Measurements from ENCODE around the gene KLF15. TPM values are rescaled to one million over a fixed set of nuclear protein-coding genes. Genes with fewer than 3 reads are reported as not detected.

Gene KLF15
- total RNA-seq, 1 donor from 2014 or later, result 1.1 TPM

DNA sequence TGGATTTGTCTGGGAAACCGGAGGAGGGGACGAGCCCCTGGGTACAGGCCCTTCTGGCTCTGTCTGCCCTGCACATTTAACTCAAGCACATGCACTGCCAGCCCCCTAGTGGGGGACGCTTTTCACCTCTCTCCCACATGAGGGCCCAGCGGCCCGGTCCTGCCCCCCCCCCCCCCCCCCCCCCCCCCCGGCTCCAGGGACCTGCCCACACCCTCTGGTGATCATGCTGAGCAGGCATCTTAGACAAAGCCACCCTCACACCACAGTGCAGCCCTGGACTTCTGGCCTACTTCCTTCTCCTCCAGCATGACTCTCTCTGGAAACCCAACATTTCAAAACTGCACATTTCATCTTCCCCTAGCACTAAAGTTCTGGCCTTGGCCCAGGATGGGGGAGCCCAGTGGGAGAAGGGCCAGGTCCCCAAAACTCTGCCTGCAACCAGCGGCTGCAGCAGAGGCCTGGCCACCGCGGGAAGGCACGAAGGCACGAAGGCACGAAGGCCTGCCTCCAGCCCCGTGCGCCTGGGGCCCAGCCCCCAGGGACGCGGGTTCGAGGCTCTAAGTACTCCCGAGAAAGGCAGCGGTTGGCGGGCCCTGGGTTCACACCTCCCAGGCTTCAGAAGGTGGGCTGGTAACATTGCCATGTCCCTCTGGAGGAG lies 14.1 kb downstream of the KLF15 start:
- H3K27me3 Mint-ChIP-seq (ENCODE audit: low read depth), result peaks cover 4% of the 10 kb centered on the region
- H3K9me3 Mint-ChIP-seq, result no peaks in the 10 kb centered on the region
- H3K4me3 Mint-ChIP-seq, result no peak overlapping the region

DNA sequence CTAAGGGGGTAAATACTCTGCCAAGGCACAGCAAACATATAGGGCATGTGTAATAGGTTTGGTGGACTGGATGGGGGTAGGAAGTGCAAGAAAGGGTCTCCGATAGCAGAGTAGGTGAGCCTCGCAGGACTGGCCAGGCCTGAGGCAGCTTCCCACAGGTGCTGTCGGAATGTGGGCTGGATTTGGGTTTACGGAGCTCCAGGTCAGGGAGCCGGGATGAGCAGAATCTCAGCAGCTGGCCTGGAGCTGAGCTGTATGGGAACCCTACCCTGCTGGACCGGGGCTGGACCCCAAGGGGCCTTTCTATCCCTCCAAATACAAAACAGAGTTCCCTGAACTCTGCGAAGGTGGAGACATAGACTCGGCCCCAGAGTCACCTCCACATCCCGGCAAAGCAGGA lies 15.0 kb downstream of the KLF15 start:
- Mint-ChIP-seq H3K9me3 (no peaks in the 10 kb centered on the region), H3K27ac (no peak overlapping the region), H3K4me1 (no peaks in the 10 kb centered on the region), H3K36me3 (no peaks in the 10 kb centered on the region), H3K4me3 (no peak overlapping the region), H3K27me3 (ENCODE audit: low read depth) (peaks cover 4% of the 10 kb centered on the region)
- TF ChIP-seq, protein P1, sequence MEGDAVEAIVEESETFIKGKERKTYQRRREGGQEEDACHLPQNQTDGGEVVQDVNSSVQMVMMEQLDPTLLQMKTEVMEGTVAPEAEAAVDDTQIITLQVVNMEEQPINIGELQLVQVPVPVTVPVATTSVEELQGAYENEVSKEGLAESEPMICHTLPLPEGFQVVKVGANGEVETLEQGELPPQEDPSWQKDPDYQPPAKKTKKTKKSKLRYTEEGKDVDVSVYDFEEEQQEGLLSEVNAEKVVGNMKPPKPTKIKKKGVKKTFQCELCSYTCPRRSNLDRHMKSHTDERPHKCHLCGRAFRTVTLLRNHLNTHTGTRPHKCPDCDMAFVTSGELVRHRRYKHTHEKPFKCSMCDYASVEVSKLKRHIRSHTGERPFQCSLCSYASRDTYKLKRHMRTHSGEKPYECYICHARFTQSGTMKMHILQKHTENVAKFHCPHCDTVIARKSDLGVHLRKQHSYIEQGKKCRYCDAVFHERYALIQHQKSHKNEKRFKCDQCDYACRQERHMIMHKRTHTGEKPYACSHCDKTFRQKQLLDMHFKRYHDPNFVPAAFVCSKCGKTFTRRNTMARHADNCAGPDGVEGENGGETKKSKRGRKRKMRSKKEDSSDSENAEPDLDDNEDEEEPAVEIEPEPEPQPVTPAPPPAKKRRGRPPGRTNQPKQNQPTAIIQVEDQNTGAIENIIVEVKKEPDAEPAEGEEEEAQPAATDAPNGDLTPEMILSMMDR (IDR thresholded peaks at IDR 0.05; ENCODE audit: unreplicated experiment), result no peak
- DNase-seq (ENCODE audit: low spot score in 2 of 2, unreplicated experiment in 2 of 2), result no peak

More for the DNA sequence above, 14.1 kb downstream of the KLF15 start:
- peak; percentile 15 to 37 for DNase-seq (ENCODE audit: low spot score in 2 of 2, unreplicated experiment in 2 of 2)
- TF ChIP-seq, protein P1 (IDR thresholded peaks at IDR 0.05; ENCODE audit: unreplicated experiment), result no peak
- Mint-ChIP-seq H3K27ac (no peak overlapping the region), H3K36me3 (no peaks in the 10 kb centered on the region), H3K4me1 (no peaks in the 10 kb centered on the region)

DNA sequence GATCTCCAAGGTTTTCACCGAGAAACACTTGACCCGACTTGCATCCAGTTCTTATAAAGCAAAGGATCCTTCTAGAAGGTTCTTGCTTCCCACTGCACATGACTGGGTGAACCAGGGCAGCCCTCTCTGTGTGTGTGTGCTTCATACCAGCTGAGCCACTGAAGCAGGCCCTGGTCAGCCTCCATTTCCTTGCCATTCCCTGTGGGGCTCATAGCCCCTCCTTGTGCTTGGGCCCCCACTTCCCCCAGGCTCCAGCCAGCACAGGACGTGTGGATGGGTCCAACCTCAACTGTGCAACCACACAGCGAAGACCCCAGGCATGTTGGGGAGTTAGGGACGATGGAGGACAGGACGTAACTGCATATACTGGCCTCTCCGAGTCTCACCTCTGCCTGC lies 15.5 kb downstream of the KLF15 start:
- TF ChIP-seq, protein P1 (IDR thresholded peaks at IDR 0.05; ENCODE audit: unreplicated experiment), result no peak
- DNase-seq (ENCODE audit: low spot score in 2 of 2, unreplicated experiment in 2 of 2), result peak in 1 of 2 experiments; percentile 10
- Mint-ChIP-seq H3K9me3 (no peaks in the 10 kb centered on the region), H3K4me3 (no peak overlapping the region), H3K27ac (no peak overlapping the region), H3K4me1 (no peaks in the 10 kb centered on the region), H3K36me3 (no peaks in the 10 kb centered on the region), H3K27me3 (ENCODE audit: low read depth) (peaks cover 4% of the 10 kb centered on the region)

GRCh38 chr3:126340943-126341754 lies 16.1 kb downstream of the KLF15 start:
- no peaks in the 10 kb centered on the region for H3K36me3 Mint-ChIP-seq
- H3K4me1 Mint-ChIP-seq, result no peaks in the 10 kb centered on the region
- H3K9me3 Mint-ChIP-seq, result no peaks in the 10 kb centered on the region
- no peak overlapping the region for H3K4me3 Mint-ChIP-seq
- H3K27me3 Mint-ChIP-seq (ENCODE audit: low read depth), result peaks cover 4% of the 10 kb centered on the region
- H3K27ac Mint-ChIP-seq, result no peak overlapping the region
- TF ChIP-seq, protein P1 (IDR thresholded peaks at IDR 0.05; ENCODE audit: unreplicated experiment), result no peak
- DNase-seq (ENCODE audit: low spot score in 2 of 2, unreplicated experiment in 2 of 2), result peak in 1 of 2 experiments; percentile 14

- Mint-ChIP-seq H3K27me3 (ENCODE audit: low read depth) (peaks cover 4% of the 10 kb centered on the region), H3K27ac (no peak overlapping the region), H3K4me3 (no peak overlapping the region), H3K9me3 (no peaks in the 10 kb centered on the region), H3K36me3 (no peaks in the 10 kb centered on the region), H3K4me1 (no peaks in the 10 kb centered on the region)
- TF ChIP-seq, protein P1 (IDR thresholded peaks at IDR 0.05; ENCODE audit: unreplicated experiment), result no peak
- DNase-seq (ENCODE audit: low spot score in 2 of 2, unreplicated experiment in 2 of 2), result no peak
These were observed 16.6 kb downstream of the KLF15 start for GRCh38 chr3:126340596-126340942.
